HG03039 (cell line): ENCODE measurements around the gene FAN1.

Experiments
- ATAC-seq: cut with Tn5 transposase; IDR thresholded peaks from one replicate; pipeline ENCODE4 v1.9.1; 2021; ENCODE audit warnings: mild to moderate bottlenecking, moderate library complexity; ENCODE audit not compliant: unreplicated experiment

The FAN1 gene

DNA sequence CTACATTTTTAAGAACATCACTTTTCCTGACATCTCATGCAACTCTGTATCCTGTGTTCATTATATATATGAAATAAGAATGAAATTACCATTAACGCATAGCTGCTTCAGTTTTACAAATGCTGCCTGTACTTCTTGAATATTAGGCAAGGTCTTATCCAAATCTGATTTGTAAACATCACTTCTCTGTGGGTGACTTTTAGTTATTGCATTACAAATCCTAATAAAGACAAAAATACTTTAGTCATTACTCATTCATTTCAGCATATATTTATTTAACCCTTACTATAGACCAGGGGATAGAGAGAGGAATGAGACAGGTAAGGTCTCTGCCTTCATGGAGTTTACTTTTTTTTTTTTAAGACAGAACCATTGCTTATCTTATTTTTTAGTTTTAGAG is 51.0 kb downstream of the FAN1 start:
- no peak for ATAC-seq

DNA sequence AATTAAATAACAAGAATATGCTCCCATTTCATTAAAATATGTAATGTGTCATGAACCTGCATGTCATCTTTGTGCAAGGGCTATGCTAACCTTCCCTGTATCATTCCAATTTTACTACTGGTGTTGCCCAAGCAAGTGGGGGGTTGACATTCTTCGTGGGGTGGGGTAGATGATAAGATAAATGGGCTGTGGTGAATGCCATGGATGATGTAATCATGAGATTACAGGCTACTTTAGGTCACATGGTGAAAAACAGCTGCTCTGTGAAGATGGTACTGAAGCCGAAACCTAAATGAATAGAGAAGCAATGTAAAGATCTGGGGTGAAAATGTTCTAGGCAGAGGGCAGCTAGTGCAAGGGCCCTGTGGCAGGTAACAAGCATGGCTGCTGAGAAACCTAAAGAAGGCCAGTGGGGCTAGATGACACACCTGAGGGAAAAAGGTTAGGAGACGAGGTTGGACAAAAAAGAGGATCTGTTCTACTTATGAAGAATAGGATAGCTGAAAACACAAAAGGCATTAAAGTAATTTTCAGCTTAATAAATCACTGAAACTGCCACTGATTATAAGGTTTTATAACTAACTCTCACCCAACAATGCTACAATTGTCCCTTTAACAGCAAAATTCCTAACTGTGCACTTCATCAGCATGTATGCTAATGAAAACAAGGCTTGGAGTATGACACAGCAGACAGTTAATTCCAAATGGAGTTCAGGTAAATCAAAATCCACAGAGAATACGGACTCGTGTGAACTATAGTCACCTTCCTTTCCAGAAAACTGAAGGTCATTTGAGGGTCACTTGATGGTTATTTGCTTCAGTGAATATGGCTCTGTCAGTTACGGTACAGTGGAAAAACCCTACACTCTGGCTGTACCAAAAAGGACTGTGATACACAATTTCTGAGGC is 52.8 kb downstream of the FAN1 start:
- no peak for ATAC-seq

DNA sequence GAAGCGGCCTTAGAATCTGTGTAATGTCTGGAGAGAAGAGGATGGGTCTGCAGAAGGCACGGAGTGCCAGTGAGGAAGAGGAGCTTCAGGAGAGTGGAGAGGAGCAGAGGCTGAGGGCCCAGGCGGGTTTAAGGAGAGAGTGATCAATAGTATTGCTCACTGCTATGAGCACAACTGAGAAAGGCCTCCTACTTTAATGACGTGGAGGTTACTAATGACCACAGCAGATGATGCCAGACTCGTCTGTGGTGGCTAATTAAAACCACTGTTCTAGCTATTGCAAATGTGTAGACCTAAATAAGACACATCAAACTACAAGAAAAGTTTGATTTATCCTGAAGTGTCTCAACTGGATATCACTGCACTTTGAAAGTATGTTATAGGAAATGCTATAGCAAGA is 54.5 kb downstream of the FAN1 start:
- ATAC-seq = no peak

DNA sequence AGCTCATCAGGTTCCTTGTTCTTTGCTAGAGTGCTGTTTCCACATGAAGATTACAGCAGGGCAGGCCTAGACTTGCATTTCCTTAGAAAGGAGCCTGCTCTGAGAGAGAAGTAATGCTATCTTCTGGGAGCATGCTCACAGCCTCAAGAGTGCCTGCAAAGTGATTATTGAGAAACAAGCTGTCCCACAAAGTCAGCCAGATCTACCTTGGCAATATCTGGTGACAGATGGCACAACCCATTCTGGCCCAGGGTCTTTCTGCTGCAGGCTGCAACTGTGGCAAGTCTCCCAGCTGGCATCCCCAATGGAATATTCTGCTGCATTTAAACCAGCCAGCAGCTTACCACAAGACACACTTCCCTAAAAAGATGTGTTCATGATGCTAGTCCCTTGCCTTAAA is 58.4 kb downstream of the FAN1 start:
- no peak for ATAC-seq

DNA sequence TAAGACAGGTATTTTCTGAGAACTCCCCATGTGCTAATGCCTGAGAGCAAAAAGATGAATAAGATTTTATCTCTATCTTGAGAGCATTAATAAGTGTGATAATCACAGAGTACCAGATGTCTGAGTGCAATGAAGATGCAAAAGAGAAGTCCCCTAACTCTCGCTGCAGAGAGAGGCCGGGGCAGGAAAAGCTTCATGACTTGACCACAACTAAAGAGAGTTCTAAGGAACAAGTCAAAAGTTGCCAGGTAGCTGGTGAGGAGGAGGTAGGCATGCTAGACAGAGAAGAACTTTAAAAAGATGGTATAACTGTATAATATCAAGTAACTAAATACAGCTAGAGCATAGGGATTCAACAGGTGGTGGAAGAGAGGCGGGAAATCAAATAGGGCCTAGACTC is 58.9 kb downstream of the FAN1 start:
- ATAC-seq = no peak

DNA sequence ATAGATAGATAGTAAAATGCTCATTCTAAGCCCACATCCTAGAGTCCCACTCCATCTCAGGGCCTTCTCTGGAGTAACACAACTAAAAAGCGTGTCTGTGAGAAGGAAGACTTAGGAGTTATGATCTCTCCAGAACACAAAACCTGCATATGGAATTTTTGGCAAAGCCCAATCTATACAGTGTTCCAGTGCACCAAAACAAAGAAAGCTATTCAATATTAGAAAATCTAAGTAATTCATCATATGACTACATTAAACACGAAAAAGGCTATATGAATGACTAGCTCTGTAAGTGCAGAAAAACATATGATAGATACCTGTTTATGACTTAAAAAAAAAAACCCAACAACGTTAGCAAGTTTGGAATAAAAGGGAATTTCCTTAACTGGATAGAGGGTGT is 60.0 kb downstream of the FAN1 start:
- ATAC-seq = no peak

DNA sequence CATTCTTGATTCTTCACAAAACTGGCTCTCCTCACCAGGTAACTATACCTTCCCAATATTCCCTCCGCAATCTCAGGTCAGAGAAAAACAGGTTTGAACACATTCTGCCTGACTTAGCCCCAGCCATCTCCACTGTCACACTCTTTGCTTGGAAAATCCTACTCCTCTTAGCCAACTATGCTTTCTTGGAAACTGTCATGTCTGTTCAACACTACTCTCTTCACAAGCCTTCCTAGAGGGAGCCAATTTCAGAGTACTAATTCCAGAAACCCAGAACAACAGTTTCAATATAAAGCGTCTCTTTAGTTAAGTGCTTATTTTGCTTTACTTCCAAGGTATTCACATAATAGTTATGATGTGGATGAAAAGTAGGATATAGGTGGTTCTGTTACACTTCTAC is 66.0 kb downstream of the FAN1 start:
- ATAC-seq = no peak

DNA sequence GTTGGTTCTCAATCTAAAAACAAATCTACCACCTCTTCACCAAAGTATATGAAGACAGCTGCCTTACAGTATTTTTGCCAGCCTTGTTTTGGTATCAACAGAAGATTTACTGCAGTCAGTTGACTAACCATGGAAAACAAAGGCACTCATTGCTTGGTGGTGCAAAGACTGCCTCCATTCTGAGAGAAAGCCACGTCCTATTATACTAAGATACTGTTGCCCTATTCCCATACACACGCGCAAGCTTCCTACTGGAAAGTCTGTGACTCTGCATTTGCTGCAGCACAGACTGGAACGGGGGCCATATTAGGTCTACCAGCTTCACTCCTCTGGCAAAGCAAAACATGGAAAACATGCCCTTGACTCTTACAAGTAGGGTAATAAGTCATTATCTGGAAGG is 69.7 kb downstream of the FAN1 start:
- no peak for ATAC-seq

DNA sequence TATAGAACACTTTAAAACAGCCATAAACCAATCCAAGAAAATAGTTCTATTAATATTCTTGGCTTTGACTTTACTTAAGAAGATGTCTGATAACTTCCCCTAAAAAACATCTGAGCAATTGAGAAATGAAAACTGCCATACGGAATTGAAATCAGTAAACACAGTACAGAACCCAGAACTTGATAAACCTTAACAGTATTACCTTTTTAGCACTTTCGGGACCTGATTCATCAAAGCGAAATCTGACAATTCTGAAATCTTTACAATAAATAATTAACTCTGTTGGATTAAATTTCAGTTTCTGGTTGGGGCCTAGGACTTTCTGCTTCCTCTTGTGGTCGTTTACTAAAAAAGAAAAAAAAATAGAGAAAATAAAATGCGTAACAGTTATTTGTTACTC is 70.4 kb downstream of the FAN1 start:
- no peak for ATAC-seq

DNA sequence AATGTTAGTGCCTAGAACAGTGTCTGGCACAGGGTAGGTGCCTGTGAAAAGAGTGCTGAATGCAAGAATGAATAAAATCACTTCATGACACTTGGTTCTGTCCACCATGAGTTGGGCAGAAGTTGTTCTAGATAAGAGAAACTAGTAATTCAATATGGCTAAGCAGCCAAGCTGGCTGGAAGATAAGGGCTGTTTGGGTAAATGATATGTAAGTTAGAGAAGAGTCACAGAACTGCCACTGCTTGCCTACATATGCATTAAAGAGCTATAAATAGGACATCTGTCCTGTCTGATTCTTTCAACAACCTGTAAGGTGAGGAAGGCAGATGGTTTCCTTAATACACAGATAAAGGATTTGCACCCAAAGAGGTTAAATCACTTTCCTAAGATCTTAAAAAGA is 74.6 kb downstream of the FAN1 start:
- ATAC-seq = no peak

DNA sequence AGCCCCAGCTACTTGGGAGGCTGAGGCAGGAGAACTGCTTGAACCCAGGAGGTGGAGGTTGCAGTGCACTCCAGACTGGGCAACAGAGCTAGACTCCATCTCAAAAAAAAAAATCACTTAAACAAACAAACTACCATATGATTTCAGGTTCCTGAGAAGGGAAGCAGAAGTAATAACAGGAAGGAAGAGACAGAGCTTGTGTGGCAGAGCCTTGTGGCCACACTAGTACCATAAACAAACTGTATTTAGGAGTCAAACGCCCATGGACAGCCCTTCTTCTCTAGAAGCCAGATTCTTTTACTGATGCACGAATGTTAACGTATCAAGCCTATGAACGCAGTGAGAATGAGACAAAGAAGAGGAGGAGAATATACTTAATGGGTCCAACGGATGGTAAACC is 75.7 kb downstream of the FAN1 start:
- ATAC-seq = no peak

DNA sequence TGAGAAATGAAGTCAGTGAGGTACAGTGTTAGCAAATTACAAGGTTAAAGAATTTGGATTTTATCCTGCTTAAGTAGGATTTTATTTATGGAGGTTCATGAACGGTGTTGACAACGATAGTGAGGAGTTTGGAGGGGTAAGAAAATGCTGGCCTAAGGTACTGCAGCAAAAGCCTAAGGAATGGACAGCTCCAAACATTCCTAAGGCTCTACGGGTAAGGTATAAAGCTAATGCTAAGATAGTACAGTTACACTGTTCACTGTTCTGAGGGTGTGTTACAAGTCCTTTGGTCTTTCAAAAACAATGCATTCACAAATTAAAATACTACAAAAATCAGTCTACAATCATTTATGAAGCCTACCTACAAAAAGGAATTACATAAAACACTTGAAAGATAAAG is 80.4 kb downstream of the FAN1 start:
- ATAC-seq = no peak

DNA sequence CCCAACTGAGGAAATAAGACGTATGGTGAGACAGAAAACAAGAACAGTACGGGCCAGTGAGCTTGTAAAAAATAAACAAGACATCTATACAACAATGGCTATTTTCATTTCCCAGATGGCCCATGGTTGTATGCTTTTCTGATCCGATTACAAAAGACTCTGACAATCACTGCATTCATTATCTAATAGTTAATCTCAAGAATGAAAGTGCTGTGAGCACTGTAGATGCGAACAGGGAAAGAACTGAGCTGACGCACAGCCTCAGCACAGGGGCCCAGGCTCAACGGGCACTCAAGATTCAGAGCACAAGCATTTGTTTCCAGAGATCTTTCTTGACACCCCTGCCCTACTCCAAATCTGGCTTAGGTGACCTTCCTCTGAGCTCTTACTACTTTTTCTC is 80.8 kb downstream of the FAN1 start:
- ATAC-seq = no peak

DNA sequence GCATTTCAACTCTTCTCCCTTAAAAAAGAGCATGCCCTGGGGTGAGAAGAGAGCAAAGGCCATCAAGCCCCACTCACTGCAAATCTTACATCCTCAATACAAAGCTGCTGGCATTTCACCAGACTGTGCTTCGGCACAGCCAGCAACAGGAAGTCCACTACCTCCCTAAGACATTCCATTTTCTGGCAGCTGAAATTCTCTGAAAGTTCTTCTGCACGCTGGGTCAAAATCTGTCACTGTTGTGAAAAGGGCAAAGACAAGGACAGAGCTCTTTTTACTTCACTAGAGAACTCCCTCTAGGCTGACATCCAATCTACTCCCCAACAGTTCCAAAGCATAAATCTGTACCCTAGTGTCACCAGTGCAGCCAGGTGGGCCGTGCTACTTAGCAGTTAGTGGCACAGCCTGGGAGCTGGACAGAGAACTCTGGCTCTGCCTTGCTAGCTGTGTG is 81.4 kb downstream of the FAN1 start:
- no peak for ATAC-seq

DNA sequence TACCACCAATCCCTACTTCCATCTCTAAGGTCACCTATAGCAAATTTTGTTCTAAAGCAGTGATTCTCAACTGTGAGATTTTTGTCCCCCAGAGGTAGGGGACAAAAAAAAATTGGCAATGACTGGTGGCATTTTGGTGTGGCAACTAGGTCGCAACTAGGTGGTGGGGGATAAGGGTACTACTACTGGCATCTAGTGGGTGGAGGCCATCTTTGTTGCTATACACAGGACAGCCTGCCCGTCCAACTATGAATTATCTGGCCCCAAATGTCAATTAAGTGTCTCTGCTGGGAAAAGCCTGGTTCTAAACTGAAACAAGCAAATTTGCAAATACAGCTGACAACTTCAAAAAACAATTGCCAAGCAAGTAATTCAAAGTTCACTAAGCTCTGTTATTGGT is 86.3 kb downstream of the FAN1 start:
- ATAC-seq = no peak

DNA sequence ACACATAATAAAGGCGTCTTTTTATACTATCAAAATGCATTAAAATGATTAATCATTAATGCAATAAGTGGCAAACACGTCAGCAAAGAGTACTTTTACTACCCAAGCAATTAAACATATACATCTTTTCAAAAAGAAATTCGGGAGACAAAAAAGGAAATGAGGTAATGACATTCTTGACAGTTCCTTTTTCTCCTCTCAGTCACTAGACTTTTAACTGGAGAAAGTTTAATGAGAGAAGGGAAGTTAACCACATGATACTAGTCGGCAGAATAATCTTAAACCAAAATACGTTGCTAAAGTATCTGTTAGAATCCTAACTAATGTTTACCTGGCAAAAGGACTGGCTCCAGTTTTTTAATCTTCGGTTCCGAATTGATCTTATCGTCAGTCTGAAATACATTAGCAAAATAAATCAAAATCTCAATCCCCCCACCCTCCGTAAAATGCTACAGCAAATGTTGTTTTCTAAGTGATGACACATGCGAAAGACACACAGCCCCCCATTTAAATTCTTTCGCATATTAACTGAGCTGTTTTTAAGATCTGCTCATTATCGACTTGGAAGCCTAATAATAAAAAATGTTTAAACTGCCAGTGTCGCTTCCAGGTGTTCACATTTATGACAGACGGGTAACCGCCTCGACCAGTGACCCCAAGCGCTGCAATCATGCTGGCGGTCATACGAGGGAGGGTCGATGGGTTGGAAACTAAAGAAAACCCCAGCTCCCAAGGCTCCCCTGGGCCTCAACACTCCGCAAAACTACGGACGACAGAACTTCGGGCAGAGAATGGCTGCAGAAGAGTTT is 86.9 kb downstream of the FAN1 start:
- ATAC-seq = no peak

DNA sequence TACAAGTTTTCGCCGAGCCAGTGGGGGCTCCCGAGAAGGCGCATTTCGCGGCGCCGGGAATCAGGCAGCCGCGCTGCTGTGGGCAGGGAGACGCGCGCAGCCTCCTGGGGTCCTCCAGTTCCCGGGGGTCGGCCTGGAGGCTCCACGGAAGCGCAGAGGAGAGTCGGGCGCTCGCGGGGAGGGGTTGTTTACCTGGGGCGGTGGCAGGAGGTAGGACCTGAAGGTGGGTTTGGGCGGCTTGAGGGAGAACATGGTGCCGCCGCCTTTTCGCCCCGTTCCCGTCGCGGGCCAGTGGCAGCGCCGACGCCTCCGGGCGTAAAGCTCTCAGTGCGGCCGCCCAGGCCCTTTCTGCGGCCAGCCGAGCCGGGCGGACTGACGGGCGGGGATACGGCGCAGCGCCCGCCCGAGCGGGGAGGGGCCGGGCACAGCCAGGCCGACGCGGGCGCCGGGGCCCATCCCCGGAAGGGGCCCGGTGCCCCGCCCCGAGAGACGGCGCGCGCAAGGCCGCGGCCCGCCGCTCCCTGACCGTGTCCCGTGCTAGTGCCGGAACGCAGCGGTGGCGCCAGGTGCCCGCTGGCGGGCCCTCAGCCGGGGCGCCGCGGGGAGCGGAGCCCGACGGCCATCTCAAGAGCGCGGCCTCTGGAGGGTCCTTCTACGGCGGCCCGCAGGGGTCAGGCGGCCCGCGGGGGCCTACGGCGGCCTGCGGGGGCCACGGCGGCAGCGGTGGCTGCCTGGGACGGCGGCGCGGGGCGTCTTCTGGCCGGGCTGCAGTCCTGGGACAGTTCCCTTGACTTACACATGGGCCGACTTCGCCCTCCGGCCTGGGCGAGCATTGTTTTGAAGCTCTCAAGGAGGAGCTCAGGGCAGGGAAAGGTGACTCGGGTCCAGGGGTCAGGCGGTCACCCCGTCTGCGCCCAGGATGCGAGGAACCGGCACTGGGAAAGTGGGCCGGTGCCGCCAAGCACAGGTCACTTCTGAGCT is 87.8 kb downstream of the FAN1 start, which contains the start of gene MTMR10:
Gene MTMR10 (minus strand): TSS at position 374 of the 981 bp plus-strand sequence. CDS start 122 bp downstream, at position 252.
- peak; percentile 84 for ATAC-seq

DNA sequence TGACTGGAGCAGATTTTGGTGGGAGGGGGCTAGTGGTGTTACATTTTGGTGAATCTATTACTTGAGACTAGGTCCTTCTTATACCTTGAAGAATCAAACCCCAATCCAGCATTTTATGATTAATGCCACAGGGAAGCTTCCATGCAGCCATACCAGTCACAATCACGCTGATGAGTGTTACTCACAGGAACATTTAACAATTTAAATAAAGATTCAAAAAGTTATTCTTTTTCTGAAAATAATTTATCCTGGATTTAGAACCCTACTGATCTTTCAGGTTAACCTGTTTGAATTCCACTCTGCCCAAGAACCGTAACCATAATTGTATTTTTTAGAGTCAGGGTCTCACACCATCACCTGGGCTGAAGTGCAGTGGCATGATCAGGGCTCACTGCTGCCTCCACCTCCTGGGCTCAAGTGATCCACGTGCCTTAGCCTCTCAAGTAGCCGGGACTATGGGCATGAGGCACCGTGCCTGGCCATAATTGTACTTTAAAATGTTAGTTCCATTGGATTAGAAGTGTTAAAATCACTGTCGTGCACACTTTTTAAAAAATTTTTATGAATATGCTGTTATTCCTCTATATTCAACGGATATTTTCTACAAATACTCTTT is 88.6 kb downstream of the FAN1 start:
- no peak for ATAC-seq
